PC-3 (cell line): Measurements from ENCODE around the gene RCAN1.

Source experiments
- CTCF ChIP-seq: fragments of 300-600 bp; sonication (generic); conservative IDR thresholded peaks from 2 replicates; pipeline ENCODE4 v1.5.1; 2017; ENCODE audit warnings: antibody characterized with exemption, low read depth, mild to moderate bottlenecking, low read length
- EZH2 ChIP-seq: fragments of 300-600 bp; sonication (generic); IDR thresholded peaks from one replicate; pipeline ENCODE4 v1.6.1; 2017; ENCODE audit warnings: antibody characterized with exemption, mild to moderate bottlenecking, low read length; ENCODE audit not compliant: unreplicated experiment
- EZH2phosphoT487 ChIP-seq: fragments of 300-600 bp; sonication (generic); IDR thresholded peaks from 2 replicates; pipeline ENCODE4 v1.6.1; 2018; ENCODE audit warnings: mild to moderate bottlenecking, antibody characterized with exemption, low read length, borderline replicate concordance

DNA sequence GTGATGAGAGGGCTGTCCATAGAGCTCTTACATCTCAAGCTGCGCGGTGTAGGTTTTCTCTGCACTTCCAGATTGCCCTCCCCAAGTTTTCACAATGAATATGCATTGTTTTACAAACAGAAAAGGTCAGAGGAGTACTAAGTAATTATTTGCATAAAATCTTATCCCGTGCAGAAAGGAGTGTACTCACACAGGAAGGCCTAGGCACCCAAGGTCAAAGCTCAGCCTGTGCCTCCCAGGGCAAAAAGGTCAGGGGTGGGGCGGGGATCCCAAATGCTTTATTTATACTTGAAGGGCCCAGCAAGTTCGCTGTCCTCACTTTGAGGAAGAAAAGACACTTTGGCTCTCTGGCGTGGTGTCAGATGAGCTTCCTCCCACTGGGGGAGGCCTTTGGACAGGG lies 92.6 kb downstream of the RCAN1 start:
- TF ChIP-seq CTCF (no peak), EZH2phosphoT487 (no peak), EZH2 (no peak)
